ENCODE results near the gene AFDN. TPM values are rescaled to one million over a fixed set of nuclear protein-coding genes. Genes with fewer than 3 reads are reported as not detected.

AFDN gene
- total RNA-seq, 4 donors from 2014 or later = 148 to 371 (median 204) TPM

GRCh38 chr6:167910652-167911051, 83.9 kb downstream of the AFDN start:
- Histone ChIP-seq H3K4me3 (no peak overlapping the region), H3K9me3 (no peaks in the 10 kb centered on the region), H3K27me3 (no peaks in the 10 kb centered on the region), H3K36me3 (peaks cover 0 to 32% (median 6%) of the 10 kb centered on the region in 4 donors), H3K4me1 (peaks cover 0 to 19% (median 5%) of the 10 kb centered on the region in 4 donors), H3K27ac (no peak overlapping the region)
- DNase-seq = no peak
- intact Hi-C loops (cut with DNase I; ENCODE audit: low total_unique reads) = no loop called here
- 76 to 87% methylated on average over 7 of the region's 7 CpGs for WGBS, 2 donors (ENCODE audit: low coverage in 1 of 2)
- TF ChIP-seq POLR2AphosphoS5 (IDR thresholded peaks at IDR 0.05) = no peak
- TF ChIP-seq CTCF (IDR thresholded peaks at IDR 0.05) = no peak
- TF ChIP-seq POLR2A (IDR thresholded peaks at IDR 0.05) = no peak
- TF ChIP-seq EP300 (IDR thresholded peaks at IDR 0.05; ENCODE audit: low read depth) = no peak
- in situ Hi-C loops (cut with MboI; ENCODE audit: low pct_ligation_motif_present in 1 of 4, low pct_unique_long_range_greater_than_20kb in 1 of 4, low sequenced_read_pairs in 3 of 4) = loop anchor here in 2 of 4 donors (25.0 kb wide), 1 partner anchor 127 kb away; no protein-coding TSS in a partner anchor

GRCh38 chr6:167912494-167912893, 85.8 kb downstream of the AFDN start:
- intact Hi-C loops (cut with DNase I; ENCODE audit: low total_unique reads) (no loop called here), in situ Hi-C loops (cut with MboI; ENCODE audit: low pct_ligation_motif_present in 1 of 4, low pct_unique_long_range_greater_than_20kb in 1 of 4, low sequenced_read_pairs in 3 of 4) (loop anchor here in 2 of 4 donors (25.0 kb wide), 1 partner anchor 125 kb away; no protein-coding TSS in a partner anchor)
- no peak overlapping the region for H3K27ac ChIP-seq
- H3K27me3 ChIP-seq = no peaks in the 10 kb centered on the region
- H3K36me3 ChIP-seq = peaks cover 0 to 49% (median 13%) of the 10 kb centered on the region in 4 donors
- H3K4me1 ChIP-seq = peaks cover 0 to 9% (median 2%) of the 10 kb centered on the region in 4 donors
- 31 to 59% methylated on average over 2 of the region's 2 CpGs for WGBS, 2 donors (ENCODE audit: low coverage in 1 of 2)
- no peaks in the 10 kb centered on the region for H3K9me3 ChIP-seq
- H3K4me3 ChIP-seq = no peak overlapping the region
- TF ChIP-seq POLR2AphosphoS5 (IDR thresholded peaks at IDR 0.05) (no peak), POLR2A (IDR thresholded peaks at IDR 0.05) (no peak), CTCF (IDR thresholded peaks at IDR 0.05) (no peak), EP300 (IDR thresholded peaks at IDR 0.05; ENCODE audit: low read depth) (no peak)
- no peak for DNase-seq

- peaks cover 0 to 60% (median 17%) of the 10 kb centered on the region in 4 donors for H3K36me3 ChIP-seq
- intact Hi-C loops (cut with DNase I; ENCODE audit: low total_unique reads) = no loop called here
- in situ Hi-C loops (cut with MboI; ENCODE audit: low pct_ligation_motif_present in 1 of 4, low pct_unique_long_range_greater_than_20kb in 1 of 4, low sequenced_read_pairs in 3 of 4) = loop anchor here in 2 of 4 donors (25.0 kb wide), 1 partner anchor 124 kb away; no protein-coding TSS in a partner anchor
- DNase-seq = no peak
- H3K27me3 ChIP-seq = no peaks in the 10 kb centered on the region
- no peak overlapping the region for H3K4me3 ChIP-seq
- H3K27ac ChIP-seq = no peak overlapping the region
- H3K4me1 ChIP-seq = peaks cover 0 to 9% (median 0%) of the 10 kb centered on the region in 4 donors
- 90 to 94% methylated on average over 2 to 3 of the region's 3 CpGs for WGBS, 2 donors (ENCODE audit: low coverage in 1 of 2)
- TF ChIP-seq POLR2A (IDR thresholded peaks at IDR 0.05) = no peak
- TF ChIP-seq EP300 (IDR thresholded peaks at IDR 0.05; ENCODE audit: low read depth) = no peak
- TF ChIP-seq POLR2AphosphoS5 (IDR thresholded peaks at IDR 0.05) = no peak
- no peak for TF ChIP-seq CTCF (IDR thresholded peaks at IDR 0.05)
- no peaks in the 10 kb centered on the region for H3K9me3 ChIP-seq
These were observed 87.0 kb downstream of the AFDN start for GRCh38 chr6:167913699-167914098.

GRCh38 chr6:167915139-167915538, 88.4 kb downstream of the AFDN start:
- H3K9me3 ChIP-seq = no peaks in the 10 kb centered on the region
- TF ChIP-seq POLR2AphosphoS5 (IDR thresholded peaks at IDR 0.05) = no peak
- no peak for TF ChIP-seq CTCF (IDR thresholded peaks at IDR 0.05)
- no peak for TF ChIP-seq EP300 (IDR thresholded peaks at IDR 0.05; ENCODE audit: low read depth)
- no peak for TF ChIP-seq POLR2A (IDR thresholded peaks at IDR 0.05)
- WGBS, 2 donors (ENCODE audit: low coverage in 1 of 2) = 98 to 99% methylated on average over 4 to 10 of the region's 10 CpGs
- no peak overlapping the region for H3K27ac ChIP-seq
- DNase-seq = no peak
- peaks cover 0 to 9% (median 0%) of the 10 kb centered on the region in 4 donors for H3K4me1 ChIP-seq
- in situ Hi-C loops (cut with MboI; ENCODE audit: low pct_ligation_motif_present in 1 of 4, low pct_unique_long_range_greater_than_20kb in 1 of 4, low sequenced_read_pairs in 3 of 4) = loop anchor here in 2 of 4 donors (25.0 kb wide), 1 partner anchor 122 kb away; no protein-coding TSS in a partner anchor
- no peaks in the 10 kb centered on the region for H3K27me3 ChIP-seq
- H3K36me3 ChIP-seq = peaks cover 0 to 67% (median 21%) of the 10 kb centered on the region in 4 donors
- intact Hi-C loops (cut with DNase I; ENCODE audit: low total_unique reads) = no loop called here
- H3K4me3 ChIP-seq = no peak overlapping the region
